ENCODE results near the gene ZBTB44.
"Not testable (repeated sequence)": the region's sequence is repeated elsewhere in the genome, so short reads cannot be mapped to it uniquely, and the experiment has no call there.

Gene ZBTB44

GRCh38 chr11:130251763-130252162 is 63.0 kb downstream of the ZBTB44 start:
- not testable (repeated sequence) for DNase-seq (ENCODE audit: low read depth, low spot score); H3K9me3 ChIP-seq (ENCODE audit: control insufficient read depth, insufficient read depth, low read length); H3K4me3 ChIP-seq (ENCODE audit: low read length); H3K27ac ChIP-seq (ENCODE audit: low read length); H3K36me3 ChIP-seq (ENCODE audit: control insufficient read depth, insufficient read depth, low read length); H3K4me1 ChIP-seq (ENCODE audit: control insufficient read depth, insufficient read depth, low read length); H3K27me3 ChIP-seq (ENCODE audit: control insufficient read depth, insufficient read depth, low read length)
- no CpG with 5 or more reads among the region's 1 CpG for WGBS (ENCODE audit: insufficient coverage, insufficient read length)

- not testable (repeated sequence) for H3K36me3 ChIP-seq (ENCODE audit: control insufficient read depth, insufficient read depth, low read length); DNase-seq (ENCODE audit: low read depth, low spot score); H3K27me3 ChIP-seq (ENCODE audit: control insufficient read depth, insufficient read depth, low read length); H3K27ac ChIP-seq (ENCODE audit: low read length); H3K4me3 ChIP-seq (ENCODE audit: low read length); H3K4me1 ChIP-seq (ENCODE audit: control insufficient read depth, insufficient read depth, low read length); H3K9me3 ChIP-seq (ENCODE audit: control insufficient read depth, insufficient read depth, low read length)
- no CpG with 5 or more reads among the region's 5 CpGs for WGBS (ENCODE audit: insufficient coverage, insufficient read length)
Observed at GRCh38 chr11:130249929-130250328, 64.8 kb downstream of the ZBTB44 start.

GRCh38 chr11:130249371-130249770 is 65.3 kb downstream of the ZBTB44 start:
- Histone ChIP-seq H3K36me3 (ENCODE audit: control insufficient read depth, insufficient read depth, low read length) (no peaks in the 10 kb centered on the region), H3K27ac (ENCODE audit: low read length) (no peak overlapping the region), H3K4me1 (ENCODE audit: control insufficient read depth, insufficient read depth, low read length) (no peaks in the 10 kb centered on the region), H3K27me3 (ENCODE audit: control insufficient read depth, insufficient read depth, low read length) (no peaks in the 10 kb centered on the region), H3K4me3 (ENCODE audit: low read length) (no peak overlapping the region), H3K9me3 (ENCODE audit: control insufficient read depth, insufficient read depth, low read length) (no peaks in the 10 kb centered on the region)
- no peak for DNase-seq (ENCODE audit: low read depth, low spot score)
- no CpG with 5 or more reads among the region's 5 CpGs for WGBS (ENCODE audit: insufficient coverage, insufficient read length)

GRCh38 chr11:130247319-130247718 is 67.4 kb downstream of the ZBTB44 start:
- WGBS (ENCODE audit: insufficient coverage, insufficient read length): no CpG with 5 or more reads among the region's 2 CpGs
- no peaks in the 10 kb centered on the region for H3K9me3 ChIP-seq (ENCODE audit: control insufficient read depth, insufficient read depth, low read length)
- no peaks in the 10 kb centered on the region for H3K4me1 ChIP-seq (ENCODE audit: control insufficient read depth, insufficient read depth, low read length)
- H3K27me3 ChIP-seq (ENCODE audit: control insufficient read depth, insufficient read depth, low read length): no peaks in the 10 kb centered on the region
- no peak overlapping the region for H3K27ac ChIP-seq (ENCODE audit: low read length)
- H3K4me3 ChIP-seq (ENCODE audit: low read length): no peak overlapping the region
- no peaks in the 10 kb centered on the region for H3K36me3 ChIP-seq (ENCODE audit: control insufficient read depth, insufficient read depth, low read length)
- DNase-seq (ENCODE audit: low read depth, low spot score): no peak

GRCh38 chr11:130246738-130247137 is 68.0 kb downstream of the ZBTB44 start:
- WGBS (ENCODE audit: insufficient coverage, insufficient read length): no CpG with 5 or more reads among the region's 3 CpGs
- H3K27ac ChIP-seq (ENCODE audit: low read length): no peak overlapping the region
- no peaks in the 10 kb centered on the region for H3K36me3 ChIP-seq (ENCODE audit: control insufficient read depth, insufficient read depth, low read length)

GRCh38 chr11:130246270-130246669 is 68.4 kb downstream of the ZBTB44 start:
- H3K27ac ChIP-seq (ENCODE audit: low read length): no peak overlapping the region
- no peak for DNase-seq (ENCODE audit: low read depth, low spot score)
- no peaks in the 10 kb centered on the region for H3K36me3 ChIP-seq (ENCODE audit: control insufficient read depth, insufficient read depth, low read length)
- no CpG with 5 or more reads among the region's 1 CpG for WGBS (ENCODE audit: insufficient coverage, insufficient read length)
- no peak overlapping the region for H3K4me3 ChIP-seq (ENCODE audit: low read length)
- H3K9me3 ChIP-seq (ENCODE audit: control insufficient read depth, insufficient read depth, low read length): no peaks in the 10 kb centered on the region
- H3K4me1 ChIP-seq (ENCODE audit: control insufficient read depth, insufficient read depth, low read length): no peaks in the 10 kb centered on the region
- H3K27me3 ChIP-seq (ENCODE audit: control insufficient read depth, insufficient read depth, low read length): no peaks in the 10 kb centered on the region

More at GRCh38 chr11:130246738-130247137, 68.0 kb downstream of the ZBTB44 start:
- H3K4me1 ChIP-seq (ENCODE audit: control insufficient read depth, insufficient read depth, low read length): no peaks in the 10 kb centered on the region
- no peak for DNase-seq (ENCODE audit: low read depth, low spot score)
- no peak overlapping the region for H3K4me3 ChIP-seq (ENCODE audit: low read length)
- H3K9me3 ChIP-seq (ENCODE audit: control insufficient read depth, insufficient read depth, low read length): no peaks in the 10 kb centered on the region
- H3K27me3 ChIP-seq (ENCODE audit: control insufficient read depth, insufficient read depth, low read length): no peaks in the 10 kb centered on the region

GRCh38 chr11:130245375-130245774 is 69.3 kb downstream of the ZBTB44 start:
- no CpG with 5 or more reads among the region's 6 CpGs for WGBS (ENCODE audit: insufficient coverage, insufficient read length)

GRCh38 chr11:130244848-130245247 is 69.9 kb downstream of the ZBTB44 start:
- no CpG with 5 or more reads among the region's 3 CpGs for WGBS (ENCODE audit: insufficient coverage, insufficient read length)
- H3K4me3 ChIP-seq (ENCODE audit: low read length): no peak overlapping the region
- H3K36me3 ChIP-seq (ENCODE audit: control insufficient read depth, insufficient read depth, low read length): no peaks in the 10 kb centered on the region
- H3K4me1 ChIP-seq (ENCODE audit: control insufficient read depth, insufficient read depth, low read length): no peaks in the 10 kb centered on the region
- no peak for DNase-seq (ENCODE audit: low read depth, low spot score)
- H3K9me3 ChIP-seq (ENCODE audit: control insufficient read depth, insufficient read depth, low read length): no peaks in the 10 kb centered on the region
- no peaks in the 10 kb centered on the region for H3K27me3 ChIP-seq (ENCODE audit: control insufficient read depth, insufficient read depth, low read length)
- H3K27ac ChIP-seq (ENCODE audit: low read length): no peak overlapping the region

More at GRCh38 chr11:130245375-130245774, 69.3 kb downstream of the ZBTB44 start:
- H3K27ac ChIP-seq (ENCODE audit: low read length); H3K4me1 ChIP-seq (ENCODE audit: control insufficient read depth, insufficient read depth, low read length); H3K36me3 ChIP-seq (ENCODE audit: control insufficient read depth, insufficient read depth, low read length); DNase-seq (ENCODE audit: low read depth, low spot score); H3K27me3 ChIP-seq (ENCODE audit: control insufficient read depth, insufficient read depth, low read length); H3K4me3 ChIP-seq (ENCODE audit: low read length); H3K9me3 ChIP-seq (ENCODE audit: control insufficient read depth, insufficient read depth, low read length): not testable (repeated sequence)

- no peak for DNase-seq (ENCODE audit: low read depth, low spot score)
- no CpG with 5 or more reads among the region's 2 CpGs for WGBS (ENCODE audit: insufficient coverage, insufficient read length)
- Histone ChIP-seq H3K27me3 (ENCODE audit: control insufficient read depth, insufficient read depth, low read length) (no peaks in the 10 kb centered on the region), H3K36me3 (ENCODE audit: control insufficient read depth, insufficient read depth, low read length) (no peaks in the 10 kb centered on the region), H3K9me3 (ENCODE audit: control insufficient read depth, insufficient read depth, low read length) (no peaks in the 10 kb centered on the region), H3K27ac (ENCODE audit: low read length) (no peak overlapping the region), H3K4me1 (ENCODE audit: control insufficient read depth, insufficient read depth, low read length) (no peaks in the 10 kb centered on the region), H3K4me3 (ENCODE audit: low read length) (no peak overlapping the region)
Observed at GRCh38 chr11:130243816-130244215, 70.9 kb downstream of the ZBTB44 start.

GRCh38 chr11:130241713-130242112 is 73.0 kb downstream of the ZBTB44 start:
- no CpG with 5 or more reads among the region's 2 CpGs for WGBS (ENCODE audit: insufficient coverage, insufficient read length)
- peaks cover 2% of the 10 kb centered on the region; the same call in 1 of the 2 replicates for H3K36me3 ChIP-seq (ENCODE audit: control insufficient read depth, insufficient read depth, low read length)

GRCh38 chr11:130237282-130238006 is 77.3 kb downstream of the ZBTB44 start:
- no peaks in the 10 kb centered on the region for H3K27me3 ChIP-seq (ENCODE audit: control insufficient read depth, insufficient read depth, low read length)
- H3K9me3 ChIP-seq (ENCODE audit: control insufficient read depth, insufficient read depth, low read length): no peaks in the 10 kb centered on the region
- no peak for DNase-seq (ENCODE audit: low read depth, low spot score)
- no peaks in the 10 kb centered on the region for H3K4me1 ChIP-seq (ENCODE audit: control insufficient read depth, insufficient read depth, low read length)
- WGBS (ENCODE audit: insufficient coverage, insufficient read length): no CpG with 5 or more reads among the region's 6 CpGs
- H3K36me3 ChIP-seq (ENCODE audit: control insufficient read depth, insufficient read depth, low read length): peaks cover 2% of the 10 kb centered on the region; the same call in 1 of the 2 replicates
- H3K4me3 ChIP-seq (ENCODE audit: low read length): no peak overlapping the region
- no peak overlapping the region for H3K27ac ChIP-seq (ENCODE audit: low read length)

More at GRCh38 chr11:130241713-130242112, 73.0 kb downstream of the ZBTB44 start:
- Histone ChIP-seq H3K4me3 (ENCODE audit: low read length) (no peak overlapping the region), H3K9me3 (ENCODE audit: control insufficient read depth, insufficient read depth, low read length) (no peaks in the 10 kb centered on the region), H3K27ac (ENCODE audit: low read length) (no peak overlapping the region), H3K27me3 (ENCODE audit: control insufficient read depth, insufficient read depth, low read length) (no peaks in the 10 kb centered on the region), H3K4me1 (ENCODE audit: control insufficient read depth, insufficient read depth, low read length) (no peaks in the 10 kb centered on the region)
- no peak for DNase-seq (ENCODE audit: low read depth, low spot score)

All from iPS DF 6.9 (cell line).